Measurements from ENCODE around the gene LAMTOR2.

LAMTOR2 gene

DNA sequence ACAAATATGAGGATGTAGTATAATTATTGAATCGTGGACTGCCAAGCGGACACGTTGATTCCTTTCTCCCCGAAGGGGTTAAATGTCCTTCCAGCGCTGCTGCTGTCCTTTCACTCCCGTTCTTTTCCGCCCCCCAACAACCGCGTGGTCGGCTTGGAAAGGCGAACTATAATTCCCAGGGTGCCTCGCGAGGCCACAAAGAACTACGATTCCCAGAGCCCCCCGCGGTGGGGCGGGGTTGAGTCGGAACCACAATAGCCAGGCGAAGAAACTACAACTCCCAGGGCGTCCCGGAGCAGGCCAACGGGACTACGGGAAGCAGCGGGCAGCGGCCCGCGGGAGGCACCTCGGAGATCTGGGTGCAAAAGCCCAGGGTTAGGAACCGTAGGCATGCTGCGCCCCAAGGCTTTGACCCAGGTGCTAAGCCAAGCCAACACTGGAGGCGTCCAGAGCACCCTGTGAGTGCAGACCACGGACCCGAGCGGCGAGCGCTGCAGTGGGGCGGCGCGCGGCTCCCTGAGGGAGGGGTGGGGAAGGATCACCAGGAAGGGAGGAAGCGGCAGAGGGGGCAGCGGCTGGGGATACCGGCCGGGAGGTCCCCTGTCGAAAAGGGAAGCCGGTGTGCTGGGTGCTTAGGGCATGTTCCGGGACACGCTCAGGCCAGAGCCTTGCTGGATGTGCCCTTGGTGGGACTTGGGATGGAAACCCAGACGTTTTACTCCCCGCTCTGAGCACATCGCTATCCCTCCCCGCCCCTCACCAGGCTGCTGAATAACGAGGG, at the start of gene LAMTOR2:
LAMTOR2 (plus strand) TSS at position 283 of the 781 bp plus-strand sequence; CDS start at position 391, 108 bp downstream.
- Histone ChIP-seq H4K20me1 (ENCODE audit: insufficient read depth, low read length) (no peaks in the 10 kb centered on the region), H2AFZ (ENCODE audit: low read length) (peak within 1 kb of the TSS; percentile 91), H3K27ac (ENCODE audit: low read length) (peak within 1 kb of the TSS; percentile 75), H3F3A (ENCODE audit: insufficient read depth, low read length) (peaks cover 5% of the 10 kb centered on the region), H3K4me3 (ENCODE audit: low read length) (peak within 1 kb of the TSS; percentile 84), H3K4me1 (ENCODE audit: low read length) (peaks cover 11% of the 10 kb centered on the region), H3K36me3 (replicated peaks; ENCODE audit: insufficient read depth, low read length) (no peaks in the 10 kb centered on the region), H3K27me3 (replicated peaks; ENCODE audit: insufficient read depth, low read length) (no peaks in the 10 kb centered on the region), H3K9ac (ENCODE audit: low read length) (peak within 1 kb of the TSS; percentile 78), H3K79me2 (ENCODE audit: low read length) (peaks cover 38% of the 10 kb centered on the region), H3K4me2 (ENCODE audit: low read depth, low read length) (peak within 1 kb of the TSS; percentile 96), H3K9me2 (replicated peaks; ENCODE audit: insufficient read depth, low read length) (no peaks in the 10 kb centered on the region), H3K9me3 (replicated peaks; ENCODE audit: insufficient read depth, low read length) (no peaks in the 10 kb centered on the region)
- DNase-seq = peak; percentile 99
- TF ChIP-seq EZH2phosphoT487 (IDR thresholded peaks at IDR 0.05; ENCODE audit: low read length) (no peak), CTCF (IDR thresholded peaks at IDR 0.05; ENCODE audit: low read length) (no peak)

GRCh38 chr1:156004843-156005584, 49.6 kb upstream of the LAMTOR2 start:
- peaks cover 33% of the 10 kb centered on the region for H3K4me1 ChIP-seq (ENCODE audit: low read length)
- H3K9me2 ChIP-seq (replicated peaks; ENCODE audit: insufficient read depth, low read length) = no peaks in the 10 kb centered on the region
- no peak overlapping the region for H3K4me2 ChIP-seq (ENCODE audit: low read depth, low read length)
- peaks cover 32% of the 10 kb centered on the region for H3F3A ChIP-seq (ENCODE audit: insufficient read depth, low read length)
- H4K20me1 ChIP-seq (ENCODE audit: insufficient read depth, low read length) = no peaks in the 10 kb centered on the region
- no peaks in the 10 kb centered on the region for H3K27me3 ChIP-seq (replicated peaks; ENCODE audit: insufficient read depth, low read length)
- no peak overlapping the region for H3K4me3 ChIP-seq (ENCODE audit: low read length)
- no peak overlapping the region for H3K9ac ChIP-seq (ENCODE audit: low read length)
- TF ChIP-seq EZH2phosphoT487 (IDR thresholded peaks at IDR 0.05; ENCODE audit: low read length) (no peak), CTCF (IDR thresholded peaks at IDR 0.05; ENCODE audit: low read length) (no peak), EZH2 (optimal IDR thresholded peaks at IDR 0.05; ENCODE audit: low read depth, low read length) (no peak)
- no peak overlapping the region for H3K27ac ChIP-seq (ENCODE audit: low read length)
- H3K79me2 ChIP-seq (ENCODE audit: low read length) = 0 out of 2 replicates have a peak, but pooled peaks cover 7% of the 10 kb centered on the region
- H2AFZ ChIP-seq (ENCODE audit: low read length) = no peak overlapping the region
- DNase-seq = no peak
- no peaks in the 10 kb centered on the region for H3K9me3 ChIP-seq (replicated peaks; ENCODE audit: insufficient read depth, low read length)
- H3K36me3 ChIP-seq (replicated peaks; ENCODE audit: insufficient read depth, low read length) = peaks cover 6% of the 10 kb centered on the region; the same call in 1 of the 2 replicates

DNA sequence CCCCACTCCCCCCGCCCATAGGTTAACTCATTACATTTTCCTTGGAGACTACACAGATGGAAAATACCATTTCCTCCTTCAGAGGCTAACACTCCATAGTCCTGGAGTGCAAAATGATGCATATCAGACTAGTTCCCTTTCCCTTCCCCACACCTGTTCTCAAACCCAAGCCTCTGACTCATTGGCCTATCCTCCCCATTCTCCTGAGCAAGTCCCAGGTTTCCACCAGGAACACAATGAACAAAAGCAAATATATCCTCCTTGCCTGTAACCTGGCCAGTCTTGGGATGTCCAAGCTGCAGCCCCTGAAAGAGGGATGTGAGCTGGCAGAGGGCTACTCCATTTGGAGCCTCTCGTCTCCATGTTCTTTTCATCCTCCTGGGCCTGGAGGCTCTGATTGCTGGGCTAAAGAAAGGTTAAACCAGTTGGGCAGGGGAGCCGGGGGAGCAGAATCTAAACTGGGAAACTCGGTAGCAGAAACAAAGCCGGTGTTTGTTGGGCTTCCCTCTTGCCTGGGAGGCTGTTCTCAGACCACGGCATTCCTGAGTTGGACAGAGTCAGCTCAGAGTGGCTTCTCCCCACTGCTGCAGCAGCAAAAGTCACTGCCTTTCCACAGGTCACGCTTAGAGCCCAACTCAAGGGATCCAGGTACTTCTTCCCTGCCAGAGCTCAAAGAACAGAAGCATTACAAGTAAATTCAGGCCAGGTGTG, 47.8 kb upstream of the LAMTOR2 start:
- Histone ChIP-seq H3K9me2 (replicated peaks; ENCODE audit: insufficient read depth, low read length) (no peaks in the 10 kb centered on the region), H3K36me3 (replicated peaks; ENCODE audit: insufficient read depth, low read length) (peaks cover 13% of the 10 kb centered on the region), H3K27ac (ENCODE audit: low read length) (no peak overlapping the region), H3F3A (ENCODE audit: insufficient read depth, low read length) (peaks cover 32% of the 10 kb centered on the region), H3K4me1 (ENCODE audit: low read length) (peaks cover 49% of the 10 kb centered on the region), H3K79me2 (ENCODE audit: low read length) (peaks cover 24% of the 10 kb centered on the region), H2AFZ (ENCODE audit: low read length) (no peak overlapping the region), H3K9ac (ENCODE audit: low read length) (no peak overlapping the region), H3K9me3 (replicated peaks; ENCODE audit: insufficient read depth, low read length) (no peaks in the 10 kb centered on the region), H3K27me3 (replicated peaks; ENCODE audit: insufficient read depth, low read length) (no peaks in the 10 kb centered on the region), H3K4me2 (ENCODE audit: low read depth, low read length) (no peak overlapping the region), H3K4me3 (ENCODE audit: low read length) (no peak overlapping the region), H4K20me1 (ENCODE audit: insufficient read depth, low read length) (no peaks in the 10 kb centered on the region)
- no peak for DNase-seq
- TF ChIP-seq EZH2 (optimal IDR thresholded peaks at IDR 0.05; ENCODE audit: low read depth, low read length) (no peak), CTCF (IDR thresholded peaks at IDR 0.05; ENCODE audit: low read length) (no peak), EZH2phosphoT487 (IDR thresholded peaks at IDR 0.05; ENCODE audit: low read length) (no peak)
